Measurements from ENCODE around the gene PRX.

Gene PRX

DNA sequence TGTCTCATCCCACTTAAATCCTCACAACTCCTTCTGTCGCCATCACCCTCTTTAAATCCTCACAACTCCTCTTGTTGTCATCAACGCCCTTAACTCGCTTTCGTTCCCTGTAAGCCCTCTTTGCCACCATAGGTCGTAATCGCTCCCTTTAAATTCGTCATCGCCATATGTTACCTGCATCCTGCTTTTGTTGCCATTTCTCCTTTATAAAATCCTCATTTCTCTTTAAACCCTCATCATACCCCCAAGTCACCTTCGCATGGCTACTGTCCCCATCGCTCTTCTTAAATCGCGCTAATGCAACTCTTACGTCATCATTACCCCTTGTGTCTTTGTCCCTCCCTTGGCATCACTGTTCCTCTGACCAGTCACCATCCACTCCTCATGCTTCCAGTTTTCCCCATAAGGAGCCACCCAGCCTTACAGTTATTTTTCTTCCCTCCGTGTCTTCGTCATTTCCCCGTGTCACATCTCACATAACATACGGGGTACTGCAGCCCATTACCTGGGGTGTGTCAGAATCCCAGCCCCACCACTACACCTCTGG, 64.1 kb downstream of the PRX start:
- peak overlapping the region; percentile 59 for H3K27ac ChIP-seq
- TF ChIP-seq, protein P1, sequence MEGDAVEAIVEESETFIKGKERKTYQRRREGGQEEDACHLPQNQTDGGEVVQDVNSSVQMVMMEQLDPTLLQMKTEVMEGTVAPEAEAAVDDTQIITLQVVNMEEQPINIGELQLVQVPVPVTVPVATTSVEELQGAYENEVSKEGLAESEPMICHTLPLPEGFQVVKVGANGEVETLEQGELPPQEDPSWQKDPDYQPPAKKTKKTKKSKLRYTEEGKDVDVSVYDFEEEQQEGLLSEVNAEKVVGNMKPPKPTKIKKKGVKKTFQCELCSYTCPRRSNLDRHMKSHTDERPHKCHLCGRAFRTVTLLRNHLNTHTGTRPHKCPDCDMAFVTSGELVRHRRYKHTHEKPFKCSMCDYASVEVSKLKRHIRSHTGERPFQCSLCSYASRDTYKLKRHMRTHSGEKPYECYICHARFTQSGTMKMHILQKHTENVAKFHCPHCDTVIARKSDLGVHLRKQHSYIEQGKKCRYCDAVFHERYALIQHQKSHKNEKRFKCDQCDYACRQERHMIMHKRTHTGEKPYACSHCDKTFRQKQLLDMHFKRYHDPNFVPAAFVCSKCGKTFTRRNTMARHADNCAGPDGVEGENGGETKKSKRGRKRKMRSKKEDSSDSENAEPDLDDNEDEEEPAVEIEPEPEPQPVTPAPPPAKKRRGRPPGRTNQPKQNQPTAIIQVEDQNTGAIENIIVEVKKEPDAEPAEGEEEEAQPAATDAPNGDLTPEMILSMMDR (conservative IDR thresholded peaks at IDR 0.05; ENCODE audit: low read depth): no peak
- CTCF ChIA-PET: no interaction called here
- POLR2A ChIA-PET (ENCODE audit: low non-redundant PET): no interaction called here
- DNase-seq (ENCODE audit: low spot score): peak; percentile 25

DNA sequence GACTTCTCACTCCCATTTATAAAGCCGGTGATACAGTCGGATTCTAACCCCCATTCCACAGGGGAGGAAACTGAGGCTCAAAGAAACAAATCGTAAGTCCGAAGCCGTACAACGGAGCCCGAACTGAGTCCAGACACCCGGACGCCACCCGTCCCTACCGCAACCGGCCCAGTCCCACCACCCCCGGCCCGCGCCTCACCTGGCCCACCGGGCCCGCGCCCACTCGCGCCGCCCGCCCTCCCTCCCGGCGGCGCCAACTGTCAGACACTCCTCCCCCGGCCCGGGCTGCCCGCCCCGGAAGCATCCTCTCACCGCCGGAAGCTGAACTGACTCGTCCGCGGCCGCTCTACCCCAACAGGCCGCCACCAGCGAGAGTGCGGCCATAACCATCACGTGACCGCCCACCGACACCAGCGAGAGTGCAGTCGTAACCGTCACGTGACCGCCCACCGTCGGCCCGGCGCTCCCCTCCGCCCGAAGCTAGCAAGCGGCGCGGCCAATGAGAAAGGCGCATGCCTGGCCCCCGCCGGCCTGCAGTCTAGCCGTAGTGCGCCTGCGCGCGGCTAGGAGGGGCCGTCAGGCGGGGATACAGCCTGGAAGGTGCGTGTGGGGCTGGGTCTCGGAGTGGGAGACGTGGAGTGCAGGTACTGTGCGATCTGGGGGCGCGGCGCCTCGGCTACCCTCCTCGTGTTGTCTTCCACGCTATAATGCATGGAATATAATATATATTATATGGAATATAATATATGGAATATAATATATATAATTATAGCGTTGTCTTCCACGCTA, 64.9 kb downstream of the PRX start, which contains the start of the genes C19orf47 and PLD3:
TSS of gene C19orf47 (minus strand) at position 273 of the 789 bp plus-strand sequence. CDS start 6,540 bp downstream, outside the sequence.
TSS of gene PLD3 (plus strand) at position 571 of the 789 bp plus-strand sequence. CDS start 17,789 bp downstream, outside the sequence.
- POLR2A ChIA-PET (ENCODE audit: low non-redundant PET): no interaction called here
- peak within 1 kb of the TSS; percentile 59 for H3K27ac ChIP-seq
- DNase-seq (ENCODE audit: low spot score): peak; percentile 100
- CTCF ChIA-PET: interaction anchor here (0.6 kb wide), 1 partner anchor 807 kb away, joined by 3 read pairs; no protein-coding TSS in a partner anchor
- TF ChIP-seq, protein P1 (conservative IDR thresholded peaks at IDR 0.05; ENCODE audit: low read depth): no peak

DNA sequence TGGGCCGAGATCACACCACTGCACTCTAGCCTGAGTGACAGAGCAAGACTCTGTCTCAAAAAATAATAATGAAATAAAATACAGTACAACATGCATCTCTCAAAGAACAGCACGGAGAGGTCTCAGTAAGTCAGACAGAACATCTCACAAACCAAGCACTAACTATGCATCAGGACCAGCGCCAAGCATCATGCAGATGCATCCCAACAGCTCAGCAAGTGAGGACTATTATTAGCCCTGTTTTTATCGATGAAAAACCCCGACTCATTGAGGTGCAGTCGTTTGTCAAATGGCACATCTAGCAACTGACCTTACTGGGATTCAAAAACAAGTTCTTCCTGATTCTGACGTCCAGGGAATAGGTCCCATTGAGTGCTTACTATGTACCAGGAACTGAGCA, 68.8 kb downstream of the PRX start:
- DNase-seq (ENCODE audit: low spot score): no peak
- H3K27ac ChIP-seq: no peak overlapping the region
- ChIA-PET CTCF (no interaction called here), POLR2A (ENCODE audit: low non-redundant PET) (no interaction called here)
- TF ChIP-seq, protein P1 (conservative IDR thresholded peaks at IDR 0.05; ENCODE audit: low read depth): no peak

All from RWPE1 (cell line).